Myocyte (in vitro differentiated cells): Measurements from ENCODE around the gene MMP23B. TPM values are rescaled to one million over a fixed set of nuclear protein-coding genes. Genes with fewer than 3 reads are reported as not detected.
A peak's percentile ranks its signal among the peaks of the same experiment; 100 is the strongest.

ENCODE experiments used
- DNase-seq: peaks from one replicate; pipeline ENCODE4 v3.0.0-alpha.2; 2012; ENCODE audit warnings: low read depth
- total RNA-seq: library from RNA; depleted of rRNA; stranded (reverse); fragments of >200 nt; gene quantifications from 2 replicates; pipeline ENCODE4 v1.2.3, GENCODE V29; 2014

Gene MMP23B
- total RNA-seq, 1 donor from 2014 or later, result 1.6 TPM

DNA sequence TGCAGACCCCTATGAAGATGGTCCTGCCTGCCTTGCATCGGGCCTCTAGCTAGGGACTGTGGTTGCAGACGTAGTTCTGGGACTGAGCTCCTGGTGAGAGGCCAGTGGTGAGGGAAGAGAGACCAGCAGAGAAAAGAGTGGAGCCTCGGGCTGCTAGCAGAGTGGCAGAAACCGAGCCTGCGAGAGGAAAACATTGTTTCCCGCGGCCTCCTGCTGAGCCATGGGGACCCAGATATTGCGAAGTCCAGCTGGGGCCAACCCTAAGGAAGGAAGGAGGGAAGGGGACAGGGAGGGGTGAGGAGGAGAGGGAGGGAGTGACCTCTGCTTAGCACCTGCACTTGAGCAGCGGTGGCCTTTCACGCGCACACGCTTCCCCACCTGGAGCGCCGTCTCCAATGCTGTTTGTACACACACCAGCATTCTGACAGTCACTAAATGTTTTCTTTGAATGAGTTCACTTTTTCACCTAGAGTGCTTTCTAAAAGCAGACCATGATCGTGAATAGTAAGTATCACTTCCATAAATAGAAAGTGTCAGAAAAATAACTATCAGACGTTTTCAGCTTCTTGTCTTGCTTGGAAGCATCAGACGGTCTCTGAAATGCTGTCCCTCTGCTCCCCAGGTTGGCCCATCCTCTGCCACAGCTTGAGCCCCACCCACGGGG, 29.5 kb upstream of the MMP23B start:
- no peak for DNase-seq

DNA sequence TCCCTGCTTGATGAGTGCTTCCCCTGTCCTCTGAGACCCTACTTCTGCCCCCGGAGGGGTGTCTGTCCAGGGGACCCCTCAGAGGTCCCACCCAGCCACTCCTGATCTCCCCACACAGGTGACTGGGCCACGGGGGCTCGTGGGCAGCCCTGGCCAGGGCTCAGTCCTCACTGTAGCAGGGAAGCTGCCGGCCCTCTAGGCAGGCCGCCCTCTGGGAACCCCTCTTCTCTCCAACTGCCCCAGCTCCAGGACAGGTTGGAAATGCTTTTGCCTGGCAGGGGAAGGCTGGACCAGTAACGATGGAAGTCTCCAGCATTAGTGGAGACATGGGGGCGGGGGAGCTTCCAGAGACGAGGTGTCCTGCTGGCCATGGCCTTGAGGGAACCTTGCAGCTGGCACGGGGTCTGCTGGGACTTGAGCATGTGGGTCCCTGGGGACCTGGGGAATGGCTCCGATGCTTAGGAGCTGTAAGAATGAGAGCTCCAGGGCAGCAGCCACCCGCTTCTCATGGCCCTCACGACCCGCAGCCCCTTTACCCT, 28.9 kb upstream of the MMP23B start:
- DNase-seq, result no peak

DNA sequence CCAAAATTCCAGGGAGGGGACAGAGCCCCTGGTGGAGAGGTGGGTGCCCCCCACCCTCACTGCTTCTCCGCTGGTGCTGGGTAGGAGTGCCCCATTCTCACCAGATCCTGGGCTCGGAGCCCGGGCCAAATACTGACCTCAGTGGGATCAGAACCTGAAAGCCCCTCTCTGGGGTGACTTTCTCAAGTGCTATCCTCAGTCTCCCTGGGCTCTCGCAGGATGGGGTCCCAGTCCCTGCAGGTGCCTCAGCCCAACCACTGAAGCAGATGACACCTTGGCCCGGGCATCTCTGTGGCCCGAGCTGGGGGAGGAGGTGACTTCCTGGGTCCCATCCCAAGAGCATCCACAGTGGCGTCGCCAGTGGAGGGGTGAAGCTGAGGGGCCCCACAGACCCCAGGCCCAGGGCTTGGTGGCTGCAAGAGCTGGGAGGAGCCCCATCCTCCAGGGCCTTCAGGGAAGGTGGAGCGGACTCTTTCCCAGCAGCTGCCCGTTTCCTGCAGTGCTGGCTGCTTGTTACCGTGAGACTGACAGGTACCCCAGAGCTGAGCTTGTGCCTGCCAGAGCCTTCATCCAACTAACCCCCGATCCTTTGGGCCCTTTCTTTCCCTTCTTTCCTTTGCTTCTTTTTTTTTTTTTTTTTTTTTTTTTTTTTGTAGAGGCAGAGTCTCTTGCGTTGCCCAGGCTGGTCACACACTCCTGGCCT, 28.2 kb upstream of the MMP23B start:
- DNase-seq, result no peak

DNA sequence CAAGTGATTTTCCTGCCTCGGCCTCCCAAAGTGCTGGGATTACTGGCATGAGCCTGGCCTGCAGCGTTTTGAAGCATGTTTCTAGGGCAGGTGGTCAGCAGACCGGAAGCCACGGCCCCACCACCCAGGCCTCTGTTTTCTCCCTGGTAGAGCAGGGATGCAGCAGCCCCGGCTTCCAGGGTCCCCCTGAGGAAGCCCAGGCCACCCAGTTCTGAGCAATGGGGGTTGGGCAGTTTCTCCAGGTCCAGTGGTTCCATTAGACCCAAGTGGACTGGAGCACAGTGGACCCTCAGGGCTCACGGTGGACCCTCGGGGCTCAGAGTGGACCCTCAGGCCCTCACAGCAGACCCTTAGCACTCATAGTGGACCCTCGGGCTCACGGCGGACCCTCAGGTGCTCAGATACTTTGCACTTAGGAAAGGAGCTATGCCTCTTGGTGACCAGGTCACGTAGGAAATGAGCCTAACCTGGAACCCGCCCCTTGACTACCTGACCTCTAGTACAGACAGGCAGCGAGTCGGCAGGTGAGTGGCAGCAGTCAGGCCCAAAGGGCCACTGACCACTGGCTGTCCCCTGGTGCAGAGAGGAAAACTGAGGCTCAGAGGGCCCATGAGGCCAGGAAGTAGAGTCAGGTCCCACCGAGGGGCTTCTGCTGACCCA, 27.5 kb upstream of the MMP23B start:
- no peak for DNase-seq

DNA sequence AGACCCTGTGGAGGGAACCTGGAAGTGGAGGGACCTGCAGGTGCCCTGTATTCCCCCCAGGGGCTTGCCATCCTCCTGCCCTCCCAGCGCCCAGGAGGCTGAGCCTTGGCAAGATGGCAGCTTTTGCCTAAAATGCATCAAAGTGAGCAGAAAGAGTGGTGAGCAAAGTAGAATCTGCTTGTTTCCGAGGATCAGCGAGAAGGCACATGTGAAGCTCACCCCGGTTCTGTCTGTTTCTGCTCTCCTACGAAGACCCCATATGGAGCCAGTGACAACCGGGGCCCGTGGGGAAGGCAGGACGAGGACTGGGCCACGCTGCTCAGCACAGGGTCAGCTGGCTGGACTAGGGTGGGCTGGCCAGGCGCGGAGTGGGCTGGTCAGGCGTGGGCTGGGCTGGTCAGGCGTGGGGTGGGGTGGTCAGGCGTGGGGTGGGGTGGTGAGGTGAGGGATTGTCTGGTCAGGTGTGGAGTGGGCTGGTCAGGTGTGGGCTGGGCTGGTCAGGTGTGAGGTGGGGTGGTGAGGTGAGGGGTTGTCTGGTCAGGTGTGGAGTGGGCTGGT, 26.9 kb upstream of the MMP23B start:
- no peak for DNase-seq

DNA sequence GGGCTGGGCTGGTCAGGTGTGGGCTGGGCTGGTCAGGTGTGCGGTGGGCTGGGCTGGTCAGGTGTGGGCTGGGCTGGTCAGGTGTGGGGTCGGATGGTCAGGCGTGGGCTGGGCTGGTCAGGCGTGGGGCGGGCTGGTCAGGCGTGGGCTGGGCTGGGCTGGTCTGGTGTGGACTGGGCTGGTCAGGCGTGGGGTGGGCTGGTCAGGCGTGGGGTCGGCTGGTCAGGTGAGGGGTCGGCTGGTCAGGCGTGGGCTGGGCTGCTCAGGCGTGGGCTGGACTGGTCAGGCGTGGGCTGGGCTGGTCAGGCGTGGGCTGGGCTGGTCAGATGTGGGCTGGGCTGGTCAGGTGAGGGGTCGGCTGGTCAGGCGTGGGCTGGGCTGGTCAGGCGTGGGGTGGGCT, 26.2 kb upstream of the MMP23B start:
- DNase-seq, result no peak

DNA sequence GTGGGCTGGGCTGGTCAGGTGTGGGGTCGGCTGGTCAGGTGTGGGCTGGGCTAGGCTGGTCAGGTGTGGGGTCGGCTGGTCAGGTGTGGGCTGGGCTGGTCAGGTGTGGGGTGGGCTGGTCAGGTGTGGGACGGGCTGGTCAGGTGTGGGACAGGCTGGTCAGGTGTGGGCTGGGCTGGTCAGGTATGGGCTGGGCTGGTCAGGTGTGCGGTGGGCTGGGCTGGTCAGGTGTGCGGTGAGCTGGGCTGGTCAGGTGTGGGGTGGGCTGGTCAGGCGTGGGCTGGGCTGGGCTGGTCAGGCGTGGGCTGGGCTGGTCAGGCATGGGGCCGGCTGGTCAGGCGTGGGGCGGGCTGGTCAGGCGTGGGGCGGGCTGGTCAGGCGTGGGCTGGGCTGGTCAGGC, 25.7 kb upstream of the MMP23B start:
- no peak for DNase-seq

DNA sequence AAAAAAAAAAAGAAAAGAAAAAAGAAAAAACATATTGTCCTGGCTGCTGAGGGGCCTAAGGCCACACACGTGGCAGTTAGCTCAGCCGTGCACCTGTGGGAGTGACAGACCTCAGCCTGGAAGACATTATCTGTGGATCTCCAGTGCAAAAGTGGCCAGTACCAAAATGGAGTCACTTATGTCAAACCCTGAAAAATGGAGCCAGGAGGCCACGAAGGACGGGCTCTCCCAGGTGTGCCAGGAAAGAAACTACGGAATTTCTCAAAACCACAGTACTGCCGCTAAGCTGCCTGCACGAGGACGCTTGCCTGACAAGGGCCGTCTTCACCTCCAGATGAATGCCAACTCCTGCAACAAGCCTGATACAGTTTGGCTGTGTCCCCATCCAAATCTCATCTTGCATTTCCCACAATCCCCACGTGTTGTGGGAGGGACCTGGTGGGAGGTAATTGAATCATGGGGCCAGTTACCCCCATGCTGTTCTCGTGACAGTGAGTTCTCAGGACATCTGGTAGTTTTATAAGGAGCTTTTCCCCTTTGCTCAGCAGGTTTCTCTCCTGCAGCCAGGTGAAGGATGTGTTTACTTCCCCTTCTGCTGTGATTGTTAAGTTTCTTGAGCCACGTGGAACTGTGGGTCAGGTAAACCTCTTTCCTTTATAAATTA, 22.0 kb upstream of the MMP23B start:
- no peak for DNase-seq

DNA sequence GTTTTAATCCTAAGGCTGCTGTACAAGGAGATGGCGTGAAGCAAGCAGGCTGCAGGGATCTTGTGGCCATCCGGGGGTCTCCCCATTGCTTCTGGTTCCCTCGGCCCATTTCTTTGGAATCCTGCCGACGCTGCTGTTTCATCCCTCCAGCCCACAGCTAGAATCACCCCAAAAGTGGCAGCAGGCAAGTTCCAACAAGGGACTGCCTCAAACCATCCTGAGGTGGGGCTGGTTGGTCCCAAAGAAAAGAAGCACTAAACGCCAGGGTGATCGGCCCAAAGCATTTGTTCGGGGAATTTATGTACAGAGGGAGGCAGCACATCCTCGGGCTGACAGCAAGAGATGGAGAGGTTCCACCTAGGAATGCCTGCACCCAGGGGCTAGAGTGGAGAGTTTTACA, 21.2 kb upstream of the MMP23B start:
- no peak for DNase-seq

DNA sequence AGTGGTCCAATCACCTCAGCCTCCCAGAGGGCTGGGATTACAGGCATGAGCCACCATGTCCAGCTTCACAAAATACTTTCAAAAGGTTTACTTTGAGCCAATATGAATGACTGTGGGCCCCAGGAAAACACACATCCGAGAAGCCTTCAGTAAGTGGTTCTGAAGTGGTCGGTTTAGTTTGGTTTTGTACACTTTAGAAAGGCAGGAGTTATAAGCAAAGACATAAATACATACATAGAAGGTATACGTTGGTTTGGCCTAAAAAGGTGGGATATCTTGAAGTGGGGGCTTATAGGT, 19.9 kb upstream of the MMP23B start:
- DNase-seq, result no peak

DNA sequence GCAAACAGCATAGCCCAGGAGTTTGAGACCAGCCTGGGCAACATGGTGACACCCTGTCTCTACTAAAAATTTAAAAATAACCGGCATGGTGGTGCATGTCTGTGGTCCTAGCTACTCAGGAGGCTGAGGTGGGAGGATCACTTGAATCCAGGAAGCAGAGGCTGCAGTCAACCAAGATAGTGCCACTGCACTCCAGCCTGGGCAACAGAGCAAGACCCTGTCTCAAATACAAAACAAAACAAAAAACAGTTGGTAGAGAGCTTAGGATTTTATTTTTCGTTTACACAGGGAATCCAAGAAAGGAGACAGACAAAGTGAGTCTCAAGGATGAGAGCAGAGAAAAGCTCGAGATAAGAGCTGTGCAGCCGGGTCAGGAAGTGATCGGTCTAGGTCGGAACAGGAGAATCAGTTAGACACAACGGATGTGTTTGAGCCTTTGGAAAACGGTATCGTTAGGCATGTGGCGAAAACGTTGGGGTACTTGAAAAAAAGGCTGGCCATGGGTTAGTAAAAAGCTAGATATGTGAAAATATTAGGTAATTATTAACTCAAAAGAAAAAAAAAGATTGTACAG, 18.4 kb upstream of the MMP23B start:
- DNase-seq, result no peak

DNA sequence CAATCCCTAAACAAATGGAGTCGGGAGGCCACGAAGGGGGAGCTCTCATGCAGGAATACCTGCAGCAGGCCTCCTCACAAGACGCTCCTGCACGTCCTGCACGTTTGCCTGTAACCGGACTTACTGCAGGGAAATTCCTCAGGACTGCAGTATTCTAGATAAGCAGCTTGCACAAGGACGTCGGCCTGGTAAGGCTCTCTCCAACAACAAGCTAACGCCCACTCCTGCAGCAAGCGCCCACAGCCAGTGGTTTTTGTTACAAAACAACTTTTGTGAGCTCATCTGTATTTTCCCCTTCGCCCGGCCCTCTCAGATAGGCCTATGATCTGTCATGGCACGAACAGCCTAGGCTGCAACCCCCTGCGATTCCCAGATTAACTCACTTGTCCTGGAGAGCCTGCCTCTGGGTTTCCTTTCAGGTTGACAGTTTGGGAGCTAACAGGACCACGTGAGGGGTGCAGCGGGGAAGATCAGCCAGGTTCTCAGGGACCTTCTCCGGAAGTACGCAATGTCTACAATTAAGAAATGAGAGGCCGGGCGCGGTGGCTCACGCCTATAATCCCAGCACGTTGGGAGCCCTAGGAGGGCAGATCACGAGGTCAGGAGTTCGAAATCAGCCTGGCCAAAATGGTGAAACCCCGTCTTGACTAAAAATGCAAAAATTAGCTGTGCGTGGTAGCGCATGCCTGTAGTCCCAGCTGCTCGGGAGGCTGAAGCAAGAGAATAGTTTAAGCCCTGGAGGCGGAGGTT, 17.6 kb upstream of the MMP23B start:
- peak; percentile 9 for DNase-seq

DNA sequence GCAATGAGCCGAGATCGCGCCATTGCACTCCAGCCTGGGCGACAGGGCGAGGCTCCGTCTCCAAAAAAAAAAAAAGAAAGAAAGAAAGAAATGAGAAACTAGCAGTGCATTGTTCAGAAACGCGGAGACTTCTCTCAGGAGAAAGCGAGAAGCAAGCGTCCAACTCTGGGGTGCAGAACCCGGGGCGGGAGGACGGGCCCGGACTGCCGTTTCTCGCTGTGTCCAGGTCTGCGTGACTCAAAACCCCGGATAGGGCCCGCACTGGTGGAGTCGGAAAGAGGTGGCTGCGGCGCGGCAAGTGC, 17.1 kb upstream of the MMP23B start:
- DNase-seq, result no peak

DNA sequence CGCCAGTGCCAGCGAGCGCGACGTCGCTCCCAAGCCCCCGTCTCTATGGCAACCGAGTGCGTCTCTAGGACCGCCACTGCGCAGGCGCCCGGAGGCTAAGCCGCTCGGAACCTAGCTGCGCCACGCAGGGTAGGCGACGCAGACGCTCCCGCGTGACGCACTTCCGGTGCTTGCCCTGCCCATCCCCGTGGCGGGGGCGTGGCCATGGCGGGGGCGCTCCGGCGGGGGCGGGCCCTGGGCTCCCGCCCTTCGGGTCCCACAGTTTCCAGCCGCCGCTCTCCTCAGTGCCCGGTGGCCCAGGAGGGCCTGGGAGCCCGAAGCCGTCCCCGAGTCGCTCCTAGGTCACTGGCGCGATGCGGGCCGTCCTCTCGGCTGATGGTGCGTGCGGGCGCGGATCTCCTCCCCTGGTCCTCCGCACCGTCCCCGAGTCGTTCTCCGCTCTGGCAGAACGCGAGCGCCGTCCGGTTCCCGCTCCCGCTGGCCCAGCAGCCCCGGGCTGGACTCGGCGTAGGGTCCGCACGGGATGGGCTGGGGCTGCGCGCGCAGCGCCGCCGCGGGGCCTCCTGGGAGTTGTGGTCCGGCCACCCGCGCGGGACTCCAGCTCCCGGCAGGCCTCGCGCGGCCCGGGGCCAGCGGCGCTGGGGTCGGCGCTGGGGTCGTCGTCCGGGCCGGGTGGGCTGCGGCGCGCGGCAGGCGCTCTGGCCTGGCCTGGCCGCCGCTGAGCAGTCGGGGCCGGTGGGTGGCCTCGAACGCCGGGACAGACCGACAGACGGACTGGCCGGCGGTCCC, 16.5 kb upstream of the MMP23B start, which contains the start of gene MIB2:
Gene MIB2 (plus strand): TSS at position 245 of the 789 bp plus-strand sequence. CDS start 7,953 bp downstream, outside the sequence.
- DNase-seq, result peak; percentile 96

DNA sequence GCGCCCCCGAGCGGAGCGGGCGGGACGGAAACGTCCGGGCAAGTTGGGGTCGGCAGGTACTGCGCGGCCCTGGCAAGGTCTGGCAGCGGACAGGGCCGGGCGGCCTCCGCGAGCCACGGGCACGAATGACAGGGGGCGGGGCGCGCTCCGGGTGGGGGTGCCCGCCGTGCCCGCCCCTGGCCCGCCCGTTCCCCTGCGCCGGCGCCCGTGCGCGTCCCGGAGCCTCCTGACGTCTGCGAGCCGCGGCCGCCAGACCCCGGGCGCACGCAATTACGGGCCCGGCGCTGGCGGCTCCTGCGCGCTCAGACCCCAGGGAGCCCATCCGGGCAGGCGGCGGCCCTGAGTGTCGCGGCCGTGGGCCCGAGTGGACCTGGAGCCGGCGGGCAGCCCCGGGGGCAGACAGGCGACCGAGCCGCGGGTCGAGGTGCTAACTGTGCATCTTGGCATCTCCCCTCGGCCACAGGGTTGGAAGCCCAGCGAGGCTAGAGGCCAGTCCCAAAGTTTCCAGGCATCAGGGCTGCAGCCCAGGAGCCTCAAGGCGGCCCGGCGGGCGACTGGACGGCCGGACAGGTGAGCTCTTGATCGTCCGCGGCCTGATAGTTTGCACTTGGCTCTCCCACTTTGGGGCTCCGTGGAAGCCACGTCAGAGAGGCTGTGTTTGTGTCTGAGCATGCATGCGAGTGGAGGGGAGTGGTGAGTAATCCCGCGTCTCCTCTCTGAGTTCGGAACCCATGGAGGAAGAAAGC, 15.8 kb upstream of the MMP23B start:
- DNase-seq, result peak; percentile 35

DNA sequence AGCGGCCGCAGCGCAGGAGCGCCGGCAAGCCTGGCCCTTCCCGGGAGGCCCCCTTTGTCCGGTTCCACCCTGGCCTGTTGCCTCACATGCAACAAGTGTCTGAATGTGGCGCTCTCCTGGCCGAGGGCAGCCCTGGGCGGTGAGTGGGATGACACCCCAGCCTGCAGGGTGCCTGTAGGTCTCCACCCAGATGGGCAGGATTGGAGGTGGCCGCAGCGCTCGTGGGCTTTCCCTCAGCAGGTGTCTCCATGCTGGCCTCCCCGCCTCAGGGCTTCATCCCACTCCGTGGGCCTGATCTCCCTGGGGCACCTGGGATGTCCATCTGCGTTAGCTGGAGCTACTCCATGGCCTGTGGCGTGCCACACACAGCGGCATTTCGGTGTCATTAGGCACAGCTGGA, 15.1 kb upstream of the MMP23B start:
- DNase-seq, result no peak

DNA sequence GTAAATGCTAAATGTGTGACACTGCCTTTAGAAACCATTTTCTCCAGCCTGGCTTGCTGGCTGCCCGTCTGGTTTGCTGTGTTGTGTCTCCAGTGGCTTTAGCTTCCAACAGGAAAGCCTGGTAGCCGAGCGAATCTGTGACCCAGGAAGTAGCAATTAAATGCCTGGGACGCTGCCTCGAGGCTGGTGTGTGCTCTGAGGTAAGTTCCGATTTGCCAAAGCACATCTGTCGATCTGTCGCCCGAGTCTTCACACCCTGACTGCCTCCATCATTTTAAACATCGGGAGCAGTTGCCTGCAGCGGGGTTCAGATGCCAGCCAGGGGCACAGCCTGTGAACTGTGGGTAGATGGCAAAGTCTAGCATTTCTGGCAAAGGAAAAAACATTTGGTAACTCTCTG, 14.5 kb upstream of the MMP23B start:
- DNase-seq, result no peak

DNA sequence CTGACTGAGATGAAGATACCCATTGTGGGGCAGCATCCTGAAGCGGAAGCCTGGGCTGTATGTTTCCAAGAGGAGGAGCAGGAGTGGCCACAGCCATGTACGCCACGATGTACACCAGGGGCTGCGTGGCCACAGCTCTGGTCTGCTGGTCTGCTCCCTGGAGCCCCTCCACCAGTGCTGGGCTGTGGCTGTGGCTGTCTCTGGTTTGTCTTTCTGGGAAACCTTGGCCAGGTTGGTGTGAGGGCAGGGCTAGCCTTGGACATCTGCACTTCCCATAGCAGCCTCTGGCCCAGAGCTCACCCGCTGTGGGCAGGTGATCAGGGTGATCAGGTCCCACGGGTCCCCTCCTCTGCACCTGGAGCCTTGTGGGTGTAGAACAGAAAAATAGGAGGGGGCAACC, 14.0 kb upstream of the MMP23B start:
- DNase-seq, result no peak

DNA sequence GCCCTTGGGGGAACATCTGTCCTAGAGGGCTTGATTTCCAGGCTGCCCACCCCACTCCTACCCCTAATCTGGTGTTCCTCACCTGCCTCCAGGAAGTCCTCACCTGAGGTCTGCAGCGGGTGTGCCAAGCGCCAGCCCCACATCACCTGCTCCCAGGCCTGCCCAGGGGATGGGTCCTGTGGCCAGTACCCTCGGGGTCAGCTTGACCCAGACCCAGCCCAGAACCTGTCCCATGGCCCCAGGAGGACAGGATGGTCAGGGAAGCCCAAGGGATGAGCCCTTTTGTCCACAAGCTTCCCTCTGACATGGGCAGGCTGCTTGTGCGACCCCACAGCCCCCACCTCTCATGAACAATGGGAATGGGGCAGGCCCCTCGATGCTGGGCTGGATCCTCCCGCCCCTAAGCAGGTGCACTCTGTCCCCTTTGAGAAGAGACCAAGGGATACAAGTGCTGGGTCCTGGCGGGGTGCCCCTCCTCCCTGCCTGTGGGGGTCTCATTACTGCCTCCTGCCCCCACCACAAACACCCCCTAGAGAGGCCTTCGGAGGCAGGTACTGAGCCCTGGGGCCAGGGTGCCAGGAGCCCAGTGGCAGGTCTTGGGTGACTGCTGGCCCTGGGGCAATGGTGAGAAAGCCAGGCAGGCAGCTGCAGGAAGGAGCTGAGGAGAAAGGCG, 13.4 kb upstream of the MMP23B start:
- no peak for DNase-seq
